ENCODE data around the gene SLC22A23.

- TF ChIP-seq ZNF384 (IDR thresholded peaks at IDR 0.05) (no peak), ARNT (IDR thresholded peaks at IDR 0.05) (no peak), SUZ12 (IDR thresholded peaks at IDR 0.05) (no peak), ELF4 (IDR thresholded peaks at IDR 0.05) (no peak), SP1 (IDR thresholded peaks at IDR 0.05) (no peak), CTBP1 (IDR thresholded peaks at IDR 0.05; ENCODE audit: borderline replicate concordance) (no peak), TARDBP (IDR thresholded peaks at IDR 0.05) (no peak)
Observed at GRCh38 chr6:3361312-3362037, 95.4 kb downstream of the SLC22A23 start.

Data from HEK293T (cell line).